ENCODE data around the gene SLC49A4. TPM values are rescaled to one million over a fixed set of nuclear protein-coding genes. Genes with fewer than 3 reads are reported as not detected.

SLC49A4 gene
- total and polyA plus RNA-seq, 2 of the 13 experiments (the other 11 are each of a cell fraction or from before 2014, with no cell fraction given): 6.5 to 16.3 TPM

DNA sequence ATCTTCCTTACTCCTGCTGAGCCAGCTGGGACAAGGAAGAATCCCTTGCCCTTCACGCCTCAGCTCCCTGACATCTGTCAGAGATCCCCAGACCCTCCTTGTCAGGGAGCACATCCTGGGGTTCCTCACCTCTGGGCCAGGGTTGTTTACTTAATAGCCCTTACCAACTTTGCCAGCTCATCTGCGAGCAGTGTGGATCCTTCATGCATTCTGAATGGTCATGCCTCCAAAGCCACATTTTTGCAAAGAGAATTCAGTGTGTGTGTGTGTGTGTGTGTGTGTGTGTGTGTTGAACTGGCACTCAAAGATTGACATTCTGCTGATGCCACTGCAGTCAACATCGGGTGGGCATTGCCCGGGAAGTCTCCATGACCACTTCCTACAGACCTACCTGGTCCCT is 112.6 kb downstream of the SLC49A4 start (continued):
- TF ChIP-seq, protein P1, sequence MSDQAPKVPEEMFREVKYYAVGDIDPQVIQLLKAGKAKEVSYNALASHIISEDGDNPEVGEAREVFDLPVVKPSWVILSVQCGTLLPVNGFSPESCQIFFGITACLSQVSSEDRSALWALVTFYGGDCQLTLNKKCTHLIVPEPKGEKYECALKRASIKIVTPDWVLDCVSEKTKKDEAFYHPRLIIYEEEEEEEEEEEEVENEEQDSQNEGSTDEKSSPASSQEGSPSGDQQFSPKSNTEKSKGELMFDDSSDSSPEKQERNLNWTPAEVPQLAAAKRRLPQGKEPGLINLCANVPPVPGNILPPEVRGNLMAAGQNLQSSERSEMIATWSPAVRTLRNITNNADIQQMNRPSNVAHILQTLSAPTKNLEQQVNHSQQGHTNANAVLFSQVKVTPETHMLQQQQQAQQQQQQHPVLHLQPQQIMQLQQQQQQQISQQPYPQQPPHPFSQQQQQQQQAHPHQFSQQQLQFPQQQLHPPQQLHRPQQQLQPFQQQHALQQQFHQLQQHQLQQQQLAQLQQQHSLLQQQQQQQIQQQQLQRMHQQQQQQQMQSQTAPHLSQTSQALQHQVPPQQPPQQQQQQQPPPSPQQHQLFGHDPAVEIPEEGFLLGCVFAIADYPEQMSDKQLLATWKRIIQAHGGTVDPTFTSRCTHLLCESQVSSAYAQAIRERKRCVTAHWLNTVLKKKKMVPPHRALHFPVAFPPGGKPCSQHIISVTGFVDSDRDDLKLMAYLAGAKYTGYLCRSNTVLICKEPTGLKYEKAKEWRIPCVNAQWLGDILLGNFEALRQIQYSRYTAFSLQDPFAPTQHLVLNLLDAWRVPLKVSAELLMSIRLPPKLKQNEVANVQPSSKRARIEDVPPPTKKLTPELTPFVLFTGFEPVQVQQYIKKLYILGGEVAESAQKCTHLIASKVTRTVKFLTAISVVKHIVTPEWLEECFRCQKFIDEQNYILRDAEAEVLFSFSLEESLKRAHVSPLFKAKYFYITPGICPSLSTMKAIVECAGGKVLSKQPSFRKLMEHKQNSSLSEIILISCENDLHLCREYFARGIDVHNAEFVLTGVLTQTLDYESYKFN (CRISPR knock-in tag; conservative IDR thresholded peaks at IDR 0.05): no peak

DNA sequence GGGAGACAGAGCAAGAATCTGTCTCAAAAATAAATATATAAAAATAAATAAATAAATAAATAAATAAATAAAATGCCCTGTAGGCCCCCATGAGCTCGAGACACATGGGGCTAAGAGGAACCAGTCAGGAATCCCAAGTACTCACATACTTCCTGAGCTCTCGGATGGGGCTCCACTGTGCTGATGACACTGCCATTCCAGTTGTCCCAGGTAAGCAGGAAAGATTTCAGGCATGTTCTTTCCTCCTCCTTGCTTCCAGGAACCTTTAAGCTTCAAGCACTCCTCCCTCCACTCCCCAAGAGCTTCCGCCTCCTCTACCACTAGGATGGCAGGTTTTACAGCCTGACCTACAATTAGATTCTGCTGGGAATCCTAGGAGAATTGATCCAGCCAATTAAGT is 113.4 kb downstream of the SLC49A4 start:
- POLR2A ChIA-PET: no interaction called here
- Histone ChIP-seq H2AFZ (ENCODE audit: low read length) (no peak overlapping the region), H3K36me3 (replicated peaks in 1 of 2; ENCODE audit: control insufficient read depth in 1 of 2, insufficient read depth in 2 of 2, low read length in 2 of 2) (no peaks in the 10 kb centered on the region), H3K79me2 (ENCODE audit: insufficient read depth, low read length) (no peaks in the 10 kb centered on the region), H3K9me3 (ENCODE audit: low read length) (no peaks in the 10 kb centered on the region), H4K20me1 (ENCODE audit: insufficient read depth, low read length) (no peaks in the 10 kb centered on the region), H3K27ac (ENCODE audit: extremely low read length, insufficient read depth, low read length) (no peak overlapping the region), H3K4me1 (ENCODE audit: insufficient read depth, low read length) (peaks cover 10% of the 10 kb centered on the region), H3K4me2 (ENCODE audit: low read depth, low read length) (no peak overlapping the region), H3K27me3 (ENCODE audit: control insufficient read depth in 1 of 2, insufficient read depth in 2 of 2, low read length in 2 of 2) (peaks cover 0 to 6% of the 10 kb centered on the region in 2 experiments; a peak in 3 of 5 replicates), H3K9ac (ENCODE audit: insufficient read depth, low read depth, low read length) (no peak overlapping the region), H3K4me3 (replicated peaks in 1 of 3; ENCODE audit: insufficient read depth in 1 of 3, low read depth in 2 of 3, low read length in 3 of 3) (no peak overlapping the region)
- WGBS (ENCODE audit: low lambda C conversion rate): 37% methylated on average over 3 of the region's 3 CpGs
- CTCF ChIA-PET (ENCODE audit: low intra/inter-chr PET ratio, low total read pairs): no interaction called here
- in situ Hi-C loops (cut with HindIII; ENCODE audit: extremely low pct_ligation_motif_present, low pct_unique_long_range_greater_than_20kb): no loop called here
- BruUV-seq (replicated peaks): no TSS peak
- intact Hi-C loops (cut with micrococcal nuclease; ENCODE audit: unreplicated experiment): no loop called here
- ATAC-seq (no peak), DNase-seq (ENCODE audit: low spot score) (no peak), FAIRE-seq (no peak)
- TF ChIP-seq ZFP41 (CRISPR knock-in tag; IDR thresholded peaks at IDR 0.05; ENCODE audit: borderline replicate concordance) (no peak), FOXA1 (IDR thresholded peaks at IDR 0.05) (no peak), FOXA1 (CRISPR knock-in tag; IDR thresholded peaks at IDR 0.05) (no peak), SMARCC2 (IDR thresholded peaks at IDR 0.05) (no peak), ISL2 (CRISPR knock-in tag; IDR thresholded peaks at IDR 0.05) (no peak), ZSCAN12 (CRISPR knock-in tag; IDR thresholded peaks at IDR 0.05) (no peak), GATAD1 (CRISPR knock-in tag; IDR thresholded peaks at IDR 0.05) (no peak), ZKSCAN1 (IDR thresholded peaks at IDR 0.05; ENCODE audit: low read length) (no peak)
- TF ChIP-seq, protein P2, sequence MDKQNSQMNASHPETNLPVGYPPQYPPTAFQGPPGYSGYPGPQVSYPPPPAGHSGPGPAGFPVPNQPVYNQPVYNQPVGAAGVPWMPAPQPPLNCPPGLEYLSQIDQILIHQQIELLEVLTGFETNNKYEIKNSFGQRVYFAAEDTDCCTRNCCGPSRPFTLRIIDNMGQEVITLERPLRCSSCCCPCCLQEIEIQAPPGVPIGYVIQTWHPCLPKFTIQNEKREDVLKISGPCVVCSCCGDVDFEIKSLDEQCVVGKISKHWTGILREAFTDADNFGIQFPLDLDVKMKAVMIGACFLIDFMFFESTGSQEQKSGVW (CRISPR knock-in tag; IDR thresholded peaks at IDR 0.05; ENCODE audit: borderline replicate concordance): no peak
- TF ChIP-seq, protein P3, sequence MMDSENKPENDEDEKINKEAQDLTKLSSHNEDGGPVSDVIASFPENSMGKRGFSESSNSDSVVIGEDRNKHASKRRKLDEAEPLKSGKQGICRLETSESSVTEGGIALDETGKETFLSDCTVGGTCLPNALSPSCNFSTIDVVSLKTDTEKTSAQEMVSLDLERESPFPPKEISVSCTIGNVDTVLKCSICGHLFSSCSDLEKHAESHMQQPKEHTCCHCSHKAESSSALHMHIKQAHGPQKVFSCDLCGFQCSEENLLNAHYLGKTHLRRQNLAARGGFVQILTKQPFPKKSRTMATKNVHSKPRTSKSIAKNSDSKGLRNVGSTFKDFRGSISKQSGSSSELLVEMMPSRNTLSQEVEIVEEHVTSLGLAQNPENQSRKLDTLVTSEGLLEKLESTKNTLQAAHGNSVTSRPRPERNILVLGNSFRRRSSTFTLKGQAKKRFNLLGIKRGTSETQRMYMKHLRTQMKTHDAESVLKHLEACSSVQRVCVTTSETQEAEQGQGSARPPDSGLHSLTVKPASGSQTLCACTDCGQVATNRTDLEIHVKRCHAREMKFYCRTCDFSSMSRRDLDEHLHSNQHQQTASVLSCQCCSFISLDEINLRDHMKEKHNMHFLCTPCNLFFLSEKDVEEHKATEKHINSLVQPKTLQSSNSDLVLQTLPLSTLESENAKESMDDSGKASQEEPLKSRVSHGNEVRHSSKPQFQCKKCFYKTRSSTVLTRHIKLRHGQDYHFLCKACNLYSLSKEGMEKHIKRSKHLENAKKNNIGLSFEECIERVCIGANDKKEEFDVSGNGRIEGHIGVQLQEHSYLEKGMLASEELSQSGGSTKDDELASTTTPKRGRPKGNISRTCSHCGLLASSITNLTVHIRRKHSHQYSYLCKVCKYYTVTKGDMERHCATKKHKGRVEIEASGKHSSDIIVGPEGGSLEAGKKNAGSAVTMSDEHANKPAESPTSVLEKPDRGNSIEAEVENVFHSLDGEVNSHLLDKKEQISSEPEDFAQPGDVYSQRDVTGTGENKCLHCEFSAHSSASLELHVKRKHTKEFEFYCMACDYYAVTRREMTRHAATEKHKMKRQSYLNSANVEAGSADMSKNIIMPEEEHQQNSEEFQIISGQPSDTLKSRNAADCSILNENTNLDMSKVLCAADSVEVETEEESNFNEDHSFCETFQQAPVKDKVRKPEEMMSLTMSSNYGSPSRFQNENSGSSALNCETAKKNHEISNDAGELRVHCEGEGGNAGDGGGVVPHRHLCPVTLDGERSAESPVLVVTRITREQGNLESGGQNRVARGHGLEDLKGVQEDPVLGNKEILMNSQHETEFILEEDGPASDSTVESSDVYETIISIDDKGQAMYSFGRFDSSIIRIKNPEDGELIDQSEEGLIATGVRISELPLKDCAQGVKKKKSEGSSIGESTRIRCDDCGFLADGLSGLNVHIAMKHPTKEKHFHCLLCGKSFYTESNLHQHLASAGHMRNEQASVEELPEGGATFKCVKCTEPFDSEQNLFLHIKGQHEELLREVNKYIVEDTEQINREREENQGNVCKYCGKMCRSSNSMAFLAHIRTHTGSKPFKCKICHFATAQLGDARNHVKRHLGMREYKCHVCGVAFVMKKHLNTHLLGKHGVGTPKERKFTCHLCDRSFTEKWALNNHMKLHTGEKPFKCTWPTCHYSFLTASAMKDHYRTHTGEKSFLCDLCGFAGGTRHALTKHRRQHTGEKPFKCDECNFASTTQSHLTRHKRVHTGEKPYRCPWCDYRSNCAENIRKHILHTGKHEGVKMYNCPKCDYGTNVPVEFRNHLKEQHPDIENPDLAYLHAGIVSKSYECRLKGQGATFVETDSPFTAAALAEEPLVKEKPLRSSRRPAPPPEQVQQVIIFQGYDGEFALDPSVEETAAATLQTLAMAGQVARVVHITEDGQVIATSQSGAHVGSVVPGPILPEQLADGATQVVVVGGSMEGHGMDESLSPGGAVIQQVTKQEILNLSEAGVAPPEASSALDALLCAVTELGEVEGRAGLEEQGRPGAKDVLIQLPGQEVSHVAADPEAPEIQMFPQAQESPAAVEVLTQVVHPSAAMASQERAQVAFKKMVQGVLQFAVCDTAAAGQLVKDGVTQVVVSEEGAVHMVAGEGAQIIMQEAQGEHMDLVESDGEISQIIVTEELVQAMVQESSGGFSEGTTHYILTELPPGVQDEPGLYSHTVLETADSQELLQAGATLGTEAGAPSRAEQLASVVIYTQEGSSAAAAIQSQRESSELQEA (CRISPR knock-in tag; IDR thresholded peaks at IDR 0.05; ENCODE audit: not compliant biosample characterization): no peak

Measured in HepG2 (cell line).